AG20443 (cell line): ENCODE measurements around the gene ENTPD6.

Experiments used
- DNase-seq: peaks from one replicate; pipeline ENCODE4 v3.0.0; 2012; ENCODE audit warnings: low spot score, mixed read lengths

The ENTPD6 gene

GRCh38 chr20:25209400-25209799, 13.9 kb downstream of the ENTPD6 start:
- DNase-seq = no peak

GRCh38 chr20:25209911-25210310, 14.4 kb downstream of the ENTPD6 start:
- no peak for DNase-seq

GRCh38 chr20:25211273-25211672, 15.8 kb downstream of the ENTPD6 start:
- no peak for DNase-seq

- DNase-seq = no peak
Observed at GRCh38 chr20:25212242-25212641, 16.7 kb downstream of the ENTPD6 start.

GRCh38 chr20:25213566-25214425, 18.3 kb downstream of the ENTPD6 start:
- DNase-seq = no peak

GRCh38 chr20:25214426-25214790, 18.9 kb downstream of the ENTPD6 start:
- no peak for DNase-seq

GRCh38 chr20:25214819-25215218, 19.3 kb downstream of the ENTPD6 start:
- no peak for DNase-seq

- DNase-seq = no peak
Observed at GRCh38 chr20:25215521-25215920, 20.0 kb downstream of the ENTPD6 start.

- DNase-seq = no peak
Observed at GRCh38 chr20:25216199-25216945, 20.9 kb downstream of the ENTPD6 start.

- DNase-seq = no peak
Observed at GRCh38 chr20:25217161-25218108, 21.9 kb downstream of the ENTPD6 start.

- no peak for DNase-seq
Observed at GRCh38 chr20:25218109-25218486, 22.6 kb downstream of the ENTPD6 start.

- no peak for DNase-seq
Observed at GRCh38 chr20:25218492-25218891, 23.0 kb downstream of the ENTPD6 start.

GRCh38 chr20:25219365-25219764, 23.9 kb downstream of the ENTPD6 start:
- DNase-seq = no peak

- DNase-seq = no peak
Observed at GRCh38 chr20:25220021-25220730, 24.7 kb downstream of the ENTPD6 start.

- no peak for DNase-seq
Observed at GRCh38 chr20:25220810-25221591, 25.5 kb downstream of the ENTPD6 start.

GRCh38 chr20:25221592-25222460, 26.3 kb downstream of the ENTPD6 start:
- no peak for DNase-seq

GRCh38 chr20:25222461-25223178, 27.1 kb downstream of the ENTPD6 start:
- no peak for DNase-seq

- peak; percentile 81 for DNase-seq
Observed at GRCh38 chr20:25223179-25223661, 27.7 kb downstream of the ENTPD6 start.
